NCI-H187 (cell line): Measurements from ENCODE around the gene SORCS2.

Source experiments
- DNase-seq, 2 experiments: peaks; one replicate each; lab custom pipeline; 2025; lab: John Stamatoyannopoulos, UW

Gene SORCS2

GRCh38 chr4:7510066-7510465, 317.7 kb downstream of the SORCS2 start:
- DNase-seq, result no peak

GRCh38 chr4:7510538-7510937, 318.2 kb downstream of the SORCS2 start:
- no peak for DNase-seq

GRCh38 chr4:7511525-7511924, 319.2 kb downstream of the SORCS2 start:
- no peak for DNase-seq

GRCh38 chr4:7512428-7512827, 320.1 kb downstream of the SORCS2 start:
- no peak for DNase-seq

GRCh38 chr4:7512946-7513345, 320.6 kb downstream of the SORCS2 start:
- DNase-seq, result no peak

- no peak for DNase-seq
Measured at GRCh38 chr4:7513671-7514070, 321.3 kb downstream of the SORCS2 start.

GRCh38 chr4:7514281-7514680, 321.9 kb downstream of the SORCS2 start:
- no peak for DNase-seq

- no peak for DNase-seq
Measured at GRCh38 chr4:7514789-7515188, 322.5 kb downstream of the SORCS2 start.

- DNase-seq, result no peak
Measured at GRCh38 chr4:7515390-7515902, 323.1 kb downstream of the SORCS2 start.

- DNase-seq, result no peak
Measured at GRCh38 chr4:7516096-7516772, 323.9 kb downstream of the SORCS2 start.

- DNase-seq, result peak in 1 of 2 experiments; percentile 7
Measured at GRCh38 chr4:7516773-7517144, 324.4 kb downstream of the SORCS2 start.

GRCh38 chr4:7518871-7519637, 326.7 kb downstream of the SORCS2 start:
- no peak for DNase-seq

GRCh38 chr4:7519638-7520376, 327.5 kb downstream of the SORCS2 start:
- DNase-seq, result no peak

GRCh38 chr4:7521666-7522065, 329.3 kb downstream of the SORCS2 start:
- no peak for DNase-seq

GRCh38 chr4:7522452-7523220, 330.3 kb downstream of the SORCS2 start:
- DNase-seq, result no peak

GRCh38 chr4:7523526-7523925, 331.2 kb downstream of the SORCS2 start:
- no peak for DNase-seq

- DNase-seq, result no peak
Measured at GRCh38 chr4:7524064-7524682, 331.8 kb downstream of the SORCS2 start.

GRCh38 chr4:7524843-7525242, 332.5 kb downstream of the SORCS2 start:
- no peak for DNase-seq

- DNase-seq, result no peak
Measured at GRCh38 chr4:7526491-7526890, 334.2 kb downstream of the SORCS2 start.

- no peak for DNase-seq
Measured at GRCh38 chr4:7526929-7527535, 334.7 kb downstream of the SORCS2 start.
